Thyroid gland (tissue), 4 donors: ENCODE results near the gene CDV3. TPM values are rescaled to one million over a fixed set of nuclear protein-coding genes. Genes with fewer than 3 reads are reported as not detected.
A peak's percentile ranks its signal among the peaks of the same experiment; 100 is the strongest.

Source experiments
- DNase-seq, 2 donors: peaks; one replicate each; pipeline ENCODE4 v3.0.0-alpha.2; 2019
- H3K27ac ChIP-seq, 3 donors: fragments of 200-600 bp; sonication (generic); 1 replicate in 2 of 3; 2 replicates in 1 of 3; pipeline ENCODE4 v1.5.1; 2016 to 2019; ENCODE audit warnings: mild to moderate bottlenecking in 1 of 3, moderate library complexity in 1 of 3
- H3K27me3 ChIP-seq: fragments of 200-600 bp; sonication (generic); one replicate; pipeline ENCODE4 v1.5.1; 2019
- H3K36me3 ChIP-seq, 2 donors: fragments of 200-600 bp; sonication (generic); one replicate each; pipeline ENCODE4 v1.5.1; 2016 to 2019
- H3K4me1 ChIP-seq, 2 donors: fragments of 200-600 bp; sonication (generic); one replicate each; pipeline ENCODE4 v1.5.1; 2017 to 2019
- H3K4me3 ChIP-seq, 3 donors: fragments of 200-600 bp; sonication (generic); replicated peaks in 1 of 3; 1 replicate in 2 of 3; 2 replicates in 1 of 3; pipeline ENCODE4 v1.5.1; 2016; ENCODE audit warnings: mild to moderate bottlenecking in 1 of 3
- H3K9me3 ChIP-seq: fragments of 200-600 bp; sonication (generic); one replicate; pipeline ENCODE4 v1.5.1; 2017
- POLR2A ChIP-seq, 2 donors: fragments of 450-650 bp; IDR thresholded peaks; one replicate each; pipeline ENCODE4 v1.6.1; 2017; ENCODE audit warnings: antibody characterized with exemption in 2 of 2, mild to moderate bottlenecking in 2 of 2, moderate library complexity in 1 of 2
- WGBS, 2 donors: methylation state at CpG; one replicate each; pipeline ENCODE4 v1.1.5; 2017; 5-methylcytosine and 5-hydroxymethylcytosine counted together
- intact Hi-C: fragments of 100-400 bp; cut with DNase I; formaldehyde crosslinking; loops from one replicate; pipeline ENCODE4 v1.15.1; 2023
- total RNA-seq, 4 donors: library from RNA; depleted of rRNA; stranded (reverse); fragments of >200 nt; gene quantifications; one replicate each; pipeline ENCODE4 v1.2.3, GENCODE V29; 2016
- TF ChIP-seq, protein P1 (sequence below), 6 experiments: fragments of 200-600 bp in 3 of 6; fragments of 450-650 bp in 3 of 6; sonication (generic) in 3 of 6; IDR thresholded peaks; one replicate each; pipeline ENCODE4 v1.5.1; 2016 to 2019; ENCODE audit warnings: antibody characterized with exemption in 6 of 6, mild to moderate bottlenecking in 2 of 6, inconsistent platforms in 1 of 6, moderate library complexity in 1 of 6

Gene CDV3
- total RNA-seq, 4 donors from 2014 or later, result 147 to 177 (median 166) TPM

DNA sequence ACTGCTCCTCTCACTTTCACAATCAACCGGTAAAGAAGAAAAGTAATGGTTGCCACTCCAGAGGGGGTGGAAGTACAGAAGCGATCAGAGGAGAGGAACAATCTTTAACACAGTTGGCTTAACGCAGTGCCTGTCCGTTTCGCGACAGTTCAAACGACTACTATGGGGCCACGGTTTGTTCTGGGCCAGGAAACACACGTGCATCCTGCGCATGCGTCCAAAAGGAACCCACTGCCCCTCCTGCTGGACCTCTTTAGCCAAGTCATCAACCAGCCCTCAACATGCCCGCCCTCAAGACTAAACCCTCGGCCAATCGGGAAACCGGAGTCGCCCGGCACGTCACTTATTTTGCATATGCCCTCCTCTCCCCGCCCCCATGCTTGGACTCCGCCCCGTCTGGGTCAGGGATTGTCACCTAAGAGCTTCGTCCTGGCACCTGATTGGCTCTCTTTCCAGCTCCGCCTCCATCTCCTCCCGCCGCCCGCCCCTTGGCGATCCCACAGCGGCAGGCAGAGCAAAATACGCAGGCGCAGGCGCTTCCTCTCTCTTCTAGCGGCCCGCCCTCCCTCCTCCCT is 345 bp upstream of the CDV3 start:
- Histone ChIP-seq H3K4me1 (peaks cover 45 to 60% of the 10 kb centered on the region in 2 donors), H3K36me3 (peaks cover 3 to 7% of the 10 kb centered on the region in 2 donors), H3K9me3 (no peaks in the 10 kb centered on the region), H3K27ac (peak overlapping the region; percentile 91 to 94 (median 93)), H3K4me3 (peak overlapping the region in 2 of 3 donors; percentile 25 to 70), H3K27me3 (no peaks in the 10 kb centered on the region)
- TF ChIP-seq, protein P1, sequence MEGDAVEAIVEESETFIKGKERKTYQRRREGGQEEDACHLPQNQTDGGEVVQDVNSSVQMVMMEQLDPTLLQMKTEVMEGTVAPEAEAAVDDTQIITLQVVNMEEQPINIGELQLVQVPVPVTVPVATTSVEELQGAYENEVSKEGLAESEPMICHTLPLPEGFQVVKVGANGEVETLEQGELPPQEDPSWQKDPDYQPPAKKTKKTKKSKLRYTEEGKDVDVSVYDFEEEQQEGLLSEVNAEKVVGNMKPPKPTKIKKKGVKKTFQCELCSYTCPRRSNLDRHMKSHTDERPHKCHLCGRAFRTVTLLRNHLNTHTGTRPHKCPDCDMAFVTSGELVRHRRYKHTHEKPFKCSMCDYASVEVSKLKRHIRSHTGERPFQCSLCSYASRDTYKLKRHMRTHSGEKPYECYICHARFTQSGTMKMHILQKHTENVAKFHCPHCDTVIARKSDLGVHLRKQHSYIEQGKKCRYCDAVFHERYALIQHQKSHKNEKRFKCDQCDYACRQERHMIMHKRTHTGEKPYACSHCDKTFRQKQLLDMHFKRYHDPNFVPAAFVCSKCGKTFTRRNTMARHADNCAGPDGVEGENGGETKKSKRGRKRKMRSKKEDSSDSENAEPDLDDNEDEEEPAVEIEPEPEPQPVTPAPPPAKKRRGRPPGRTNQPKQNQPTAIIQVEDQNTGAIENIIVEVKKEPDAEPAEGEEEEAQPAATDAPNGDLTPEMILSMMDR (IDR thresholded peaks at IDR 0.05), result peak in 1 of 6 experiments; percentile 32
- TF ChIP-seq POLR2A (IDR thresholded peaks at IDR 0.05), result peak in 1 of 2 donors; percentile 82
- DNase-seq, result peak; percentile 100
- 0 to 2% methylated on average over 27 to 33 of the region's 33 CpGs for WGBS, 2 donors
- intact Hi-C loops, result loop anchor here (10.0 kb wide), 1 partner anchor 148 kb away; no protein-coding TSS in a partner anchor

DNA sequence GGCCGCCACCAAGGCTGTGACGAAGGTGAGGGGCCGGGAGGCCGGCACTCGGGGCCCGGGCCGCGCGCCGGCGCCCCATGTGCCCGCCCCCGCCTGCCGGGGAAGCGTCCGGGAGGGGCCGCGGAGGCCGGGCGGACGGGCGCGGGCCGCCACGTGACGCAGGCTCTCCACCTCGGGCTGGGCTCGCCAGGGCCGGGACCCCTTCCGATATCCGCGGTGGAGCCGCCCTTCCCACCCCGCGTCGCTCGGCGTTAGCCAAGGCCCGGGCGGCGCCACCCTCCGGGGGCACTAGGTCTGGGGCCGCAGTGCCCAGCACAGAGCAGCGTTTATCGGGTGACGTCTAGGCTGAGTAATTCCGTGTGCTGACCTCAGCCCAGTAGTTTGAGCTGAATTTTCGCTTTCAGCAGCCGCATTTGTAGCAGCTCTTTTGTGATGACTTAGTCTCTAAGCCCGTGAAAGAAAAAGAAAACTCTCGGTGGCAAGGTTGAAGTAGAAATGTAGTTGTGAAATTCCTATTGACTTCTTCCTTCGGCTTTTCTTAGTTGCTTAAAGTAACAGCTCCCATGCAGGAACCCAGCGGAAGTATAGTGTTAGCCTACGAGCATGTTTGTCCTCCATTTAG is 885 bp downstream of the CDV3 start:
- peaks cover 53 to 60% of the 10 kb centered on the region in 2 donors for H3K4me1 ChIP-seq
- intact Hi-C loops, result loop anchor here (10.0 kb wide), 1 partner anchor 150 kb away; no protein-coding TSS in a partner anchor
- DNase-seq, result peak; percentile 73 to 78

DNA sequence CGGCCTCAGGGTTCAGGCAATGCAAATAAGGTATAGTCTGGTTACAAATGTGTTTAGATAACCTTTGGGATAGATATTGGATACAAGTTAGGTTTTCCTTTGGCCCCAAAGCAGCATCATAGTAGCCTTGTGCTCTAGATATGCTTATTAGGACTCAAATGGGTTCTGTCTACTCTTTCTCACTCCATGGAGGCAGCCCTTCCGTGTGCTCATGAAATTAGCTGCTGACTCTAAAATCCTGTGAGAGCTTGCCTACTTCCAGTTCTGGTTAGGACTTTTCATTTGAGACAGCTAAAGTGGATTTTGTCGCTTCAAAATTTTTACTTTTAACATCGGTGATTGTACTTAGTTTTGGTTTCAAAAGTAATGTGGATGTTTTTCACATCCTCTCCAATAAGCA is 1.6 kb downstream of the CDV3 start:
- WGBS, 2 donors, result 40 to 49% methylated on average over 4 of the region's 4 CpGs
- peaks cover 48 to 53% of the 10 kb centered on the region in 2 donors for H3K4me1 ChIP-seq
- peak overlapping the region; percentile 69 to 96 (median 95) for H3K27ac ChIP-seq
- no peaks in the 10 kb centered on the region for H3K27me3 ChIP-seq
- peak overlapping the region in 2 of 3 donors; percentile 54 to 70 for H3K4me3 ChIP-seq
- H3K9me3 ChIP-seq, result no peaks in the 10 kb centered on the region
- peaks cover 9 to 19% of the 10 kb centered on the region in 2 donors for H3K36me3 ChIP-seq
- TF ChIP-seq, protein P1 (IDR thresholded peaks at IDR 0.05), result no peak
- TF ChIP-seq POLR2A (IDR thresholded peaks at IDR 0.05), result no peak
- intact Hi-C loops, result loop anchor here (5.0 to 10.0 kb wide), 2 partner anchors 150 to 853 kb away; partner anchors contain the start of gene NPHP3
- no peak for DNase-seq

More for the DNA sequence above, 885 bp downstream of the CDV3 start:
- 1% methylated on average over 18 to 32 of the region's 54 CpGs for WGBS, 2 donors
- H3K36me3 ChIP-seq, result peaks cover 9 to 16% of the 10 kb centered on the region in 2 donors
- TF ChIP-seq POLR2A (IDR thresholded peaks at IDR 0.05), result peak; percentile 6 to 69
- TF ChIP-seq, protein P1 (IDR thresholded peaks at IDR 0.05), result peak in 1 of 6 experiments; percentile 13
- H3K4me3 ChIP-seq, result peak overlapping the region; percentile 16 to 70 (median 54)
- H3K27ac ChIP-seq, result peak overlapping the region; percentile 69 to 96 (median 95)
- H3K27me3 ChIP-seq, result no peaks in the 10 kb centered on the region
- no peaks in the 10 kb centered on the region for H3K9me3 ChIP-seq

DNA sequence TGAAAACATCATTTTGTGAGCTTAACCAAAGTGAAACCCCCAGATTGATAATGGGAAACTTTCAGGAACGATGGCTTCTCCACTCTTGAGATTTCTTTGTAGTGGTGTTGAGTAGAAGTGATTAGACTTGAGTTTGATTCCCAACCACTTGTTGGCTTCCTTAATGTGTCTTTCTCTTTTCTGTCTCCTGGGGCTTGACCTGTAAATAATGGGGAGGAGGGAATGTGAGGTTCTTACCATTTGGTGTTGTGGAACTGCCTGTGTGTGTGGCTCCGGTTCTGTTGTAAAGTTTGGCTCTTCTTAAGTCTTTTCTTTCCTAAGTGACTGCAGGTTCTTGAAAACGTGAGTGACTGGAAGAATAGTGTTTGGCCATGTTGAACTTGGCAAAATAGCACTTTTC is 2.7 kb downstream of the CDV3 start:
- H3K4me1 ChIP-seq, result peaks cover 43 to 44% of the 10 kb centered on the region in 2 donors
- intact Hi-C loops, result loop anchor here (5.0 to 10.0 kb wide), 2 partner anchors 151 to 854 kb away; partner anchors contain the start of gene NPHP3

More for the DNA sequence above, 2.7 kb downstream of the CDV3 start:
- Histone ChIP-seq H3K27ac (peak overlapping the region in 1 of 3 donors; percentile 96), H3K4me3 (no peak overlapping the region), H3K36me3 (peaks cover 12 to 25% of the 10 kb centered on the region in 2 donors), H3K27me3 (no peaks in the 10 kb centered on the region), H3K9me3 (no peaks in the 10 kb centered on the region)
- DNase-seq, result no peak
- WGBS, 2 donors, result 7 to 21% methylated on average over 3 of the region's 3 CpGs
- no peak for TF ChIP-seq POLR2A (IDR thresholded peaks at IDR 0.05)
- TF ChIP-seq, protein P1 (IDR thresholded peaks at IDR 0.05), result no peak
